Erythroblast (primary cell): ENCODE data around the gene SPP1.

Experiments used
- DNase-seq, 2 experiments: peaks; one replicate each; lab custom pipeline; 2025; lab: John Stamatoyannopoulos, UW
- GATA1 ChIP-seq: IDR thresholded peaks from 2 replicates; pipeline ENCODE4 v1.6.1; 2011; ENCODE audit warnings: low read depth, mild to moderate bottlenecking, control low read depth, low read length, moderate library complexity
- POLR2A ChIP-seq: IDR thresholded peaks from 2 replicates; pipeline ENCODE4 v1.6.1; 2011; ENCODE audit warnings: mild to moderate bottlenecking, low read length

The SPP1 gene

DNA sequence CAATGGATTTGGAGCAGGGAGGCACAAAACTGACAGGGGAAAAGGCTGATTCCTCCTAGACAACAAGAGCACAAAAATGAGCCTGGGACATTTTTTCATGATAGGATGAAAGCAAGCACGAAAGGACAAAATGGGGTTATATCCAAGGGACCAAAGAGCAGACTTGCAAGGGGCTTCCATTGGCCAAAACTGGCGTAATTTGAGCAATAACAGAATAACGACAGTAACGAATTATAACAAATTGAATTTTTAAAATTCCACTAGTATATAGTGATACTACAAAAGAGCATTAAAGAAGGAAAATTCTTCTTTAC, 10.3 kb downstream of the SPP1 start:
- no peak for TF ChIP-seq POLR2A
- no peak for TF ChIP-seq GATA1
- DNase-seq: no peak

GRCh38 chr4:87986508-87986907, 11.0 kb downstream of the SPP1 start:
- TF ChIP-seq GATA1 (no peak), POLR2A (no peak)
- no peak for DNase-seq

GRCh38 chr4:87989765-87990164, 14.3 kb downstream of the SPP1 start:
- no peak for TF ChIP-seq POLR2A
- TF ChIP-seq GATA1: no peak
- no peak for DNase-seq

- TF ChIP-seq GATA1 (no peak), POLR2A (no peak)
- DNase-seq: no peak
These were observed 19.9 kb downstream of the SPP1 start for GRCh38 chr4:87995435-87995834.

DNA sequence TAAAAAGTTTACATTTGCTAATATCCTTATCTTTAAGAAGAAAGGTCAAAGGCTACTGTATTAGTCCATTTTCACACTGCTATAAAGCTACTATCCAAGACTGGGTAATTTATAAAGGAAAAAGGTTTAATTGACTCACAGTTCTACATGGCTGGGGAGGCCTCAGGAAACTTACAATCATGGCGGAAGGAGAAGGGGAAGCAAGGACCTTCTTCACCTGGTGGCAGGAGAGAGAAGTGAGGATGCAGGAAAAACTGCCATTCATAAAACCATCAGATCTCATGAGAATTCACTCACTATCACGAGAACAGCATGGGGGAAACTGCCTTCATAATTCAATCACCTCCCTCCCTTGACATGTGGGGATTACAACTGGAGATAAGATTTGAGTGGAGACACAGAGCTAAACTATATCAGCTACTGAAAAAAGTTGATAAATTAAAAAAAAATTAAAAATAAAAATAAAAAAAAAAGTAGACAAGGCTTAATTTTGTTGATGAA, 23.7 kb downstream of the SPP1 start:
- DNase-seq: peak in 1 of 2 experiments; percentile 6

GRCh38 chr4:88001871-88002270, 26.4 kb downstream of the SPP1 start:
- DNase-seq: no peak
- TF ChIP-seq GATA1 (no peak), POLR2A (no peak)

- no peak for DNase-seq
- TF ChIP-seq POLR2A: no peak
- TF ChIP-seq GATA1: no peak
These were observed 27.3 kb downstream of the SPP1 start for GRCh38 chr4:88002786-88003185.

DNA sequence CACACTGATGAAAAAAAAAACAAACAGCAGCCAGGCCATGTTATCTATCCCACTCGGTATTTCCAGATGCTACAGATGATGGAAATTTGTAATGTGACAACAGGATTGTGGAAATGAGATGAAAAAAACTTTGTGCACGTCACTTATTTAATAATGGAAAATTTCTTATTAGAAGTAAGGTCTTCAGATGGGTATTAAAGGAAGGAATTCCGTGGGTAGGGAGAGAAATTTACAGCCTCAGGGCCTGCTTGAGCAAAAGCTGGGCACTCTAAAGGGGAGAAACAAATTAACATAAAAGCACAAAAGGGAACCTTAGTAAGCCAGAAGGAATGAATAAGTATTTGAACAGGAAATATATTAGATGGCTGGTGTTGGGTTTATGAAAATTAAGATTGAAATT, 27.7 kb downstream of the SPP1 start:
- TF ChIP-seq GATA1: no peak
- TF ChIP-seq POLR2A: no peak
- DNase-seq: no peak

GRCh38 chr4:88005076-88005475, 29.6 kb downstream of the SPP1 start:
- TF ChIP-seq POLR2A: no peak
- TF ChIP-seq GATA1: no peak
- no peak for DNase-seq

GRCh38 chr4:88005946-88006345, 30.4 kb downstream of the SPP1 start:
- DNase-seq: no peak
- TF ChIP-seq GATA1 (no peak), POLR2A (no peak)

GRCh38 chr4:88006956-88007303, 31.4 kb downstream of the SPP1 start:
- no peak for TF ChIP-seq GATA1
- TF ChIP-seq POLR2A: no peak
- no peak for DNase-seq

GRCh38 chr4:88007304-88008121, 32.0 kb downstream of the SPP1 start, which contains the start of gene PKD2:
PKD2 (plus strand) TSS chr4:88007635; CDS start chr4:88007734, 99 bp downstream.
- peak; percentile 82 to 90 for DNase-seq
- TF ChIP-seq GATA1 (no peak), POLR2A (peak; percentile 62)

DNA sequence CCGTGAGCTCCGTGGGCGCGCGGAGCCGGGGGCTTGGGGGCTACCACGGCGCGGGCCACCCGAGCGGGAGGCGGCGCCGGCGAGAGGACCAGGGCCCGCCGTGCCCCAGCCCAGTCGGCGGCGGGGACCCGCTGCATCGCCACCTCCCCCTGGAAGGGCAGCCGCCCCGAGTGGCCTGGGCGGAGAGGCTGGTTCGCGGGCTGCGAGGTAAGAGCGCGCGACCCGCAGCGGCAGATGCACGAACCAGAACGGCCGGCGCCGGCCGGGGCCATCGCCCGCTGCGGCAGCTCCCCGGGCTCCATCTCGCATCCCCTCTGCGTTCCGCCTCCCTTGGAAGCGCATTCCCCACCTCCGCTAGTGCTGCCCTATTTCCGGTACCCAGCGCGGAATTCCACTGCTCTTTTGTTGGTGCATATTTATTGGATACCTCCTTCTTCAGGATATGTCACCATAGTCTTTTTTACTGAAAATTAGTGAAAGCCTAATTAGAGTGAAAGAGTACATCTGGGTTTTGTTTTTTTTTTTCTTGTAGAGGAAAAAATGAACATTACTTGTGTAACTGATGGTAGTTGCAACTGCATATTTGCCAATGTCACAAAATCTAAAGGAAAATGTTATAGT, 32.7 kb downstream of the SPP1 start:
- peak; percentile 61 to 72 for DNase-seq
- no peak for TF ChIP-seq POLR2A
- no peak for TF ChIP-seq GATA1

DNA sequence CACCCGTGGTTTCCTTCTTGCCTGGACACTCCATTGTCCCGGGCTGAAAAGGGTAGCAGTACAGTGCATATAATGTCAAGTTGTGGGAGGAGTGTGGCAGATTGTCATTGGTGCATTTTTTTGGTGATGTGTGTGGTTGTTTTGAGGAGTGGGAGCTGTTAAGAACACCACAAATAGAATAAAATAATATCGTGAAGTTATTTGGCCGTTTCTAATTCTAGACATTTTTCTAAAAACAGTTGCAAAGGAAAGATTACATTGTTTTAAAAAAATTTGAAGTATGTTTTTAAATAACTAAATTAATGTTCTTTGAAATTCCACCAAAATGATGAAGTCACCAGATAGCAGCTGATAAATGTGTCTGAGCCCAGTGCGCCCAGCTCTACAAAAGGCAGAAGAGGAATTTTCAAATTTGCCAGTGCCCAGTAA, 33.2 kb downstream of the SPP1 start:
- TF ChIP-seq GATA1: no peak
- TF ChIP-seq POLR2A: peak; percentile 23
- peak; percentile 55 to 58 for DNase-seq

DNA sequence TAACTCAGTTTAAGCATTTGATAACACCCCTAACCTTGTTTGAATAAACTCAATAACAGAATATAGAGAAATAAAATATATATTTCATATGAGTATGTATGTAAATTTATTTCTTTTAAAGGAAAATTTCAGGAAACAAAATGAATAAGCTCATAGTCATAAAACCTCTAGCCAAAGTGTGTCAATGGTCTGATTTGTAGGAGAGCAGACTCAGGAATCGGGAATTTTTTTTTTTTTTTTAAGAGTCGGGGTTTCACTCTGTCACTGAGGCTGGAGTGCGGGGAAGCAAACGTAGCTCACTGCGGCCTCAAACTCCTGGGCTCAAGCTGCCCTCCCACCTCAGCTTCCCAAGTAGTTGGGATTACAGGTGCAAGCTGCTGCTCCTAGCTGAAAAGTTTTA, 34.4 kb downstream of the SPP1 start:
- DNase-seq: no peak
- TF ChIP-seq GATA1: no peak
- no peak for TF ChIP-seq POLR2A
